Fibroblast of pulmonary artery (primary cell): ENCODE data around the gene SHE.

ENCODE experiments used
- DNase-seq: peaks from one replicate; pipeline ENCODE4 v3.0.0-alpha.2; 2010; ENCODE audit warnings: low read depth
- H3K4me3 ChIP-seq: replicated peaks from 2 replicates; pipeline ENCODE4 v1.5.1; 2011; ENCODE audit warnings: low read depth, mild to moderate bottlenecking, control low read depth, low read length, moderate library complexity
- TF ChIP-seq, protein P1 (sequence below): IDR thresholded peaks from 2 replicates; pipeline ENCODE4 v1.5.1; 2011; ENCODE audit warnings: mild to moderate bottlenecking, control low read depth, low read length, inconsistent platforms; ENCODE audit errors: missing control alignments

Gene SHE

GRCh38 chr1:154468535-154469250 lies 33.5 kb downstream of the SHE start:
- H3K4me3 ChIP-seq: no peak overlapping the region
- no peak for DNase-seq
- TF ChIP-seq, protein P1, sequence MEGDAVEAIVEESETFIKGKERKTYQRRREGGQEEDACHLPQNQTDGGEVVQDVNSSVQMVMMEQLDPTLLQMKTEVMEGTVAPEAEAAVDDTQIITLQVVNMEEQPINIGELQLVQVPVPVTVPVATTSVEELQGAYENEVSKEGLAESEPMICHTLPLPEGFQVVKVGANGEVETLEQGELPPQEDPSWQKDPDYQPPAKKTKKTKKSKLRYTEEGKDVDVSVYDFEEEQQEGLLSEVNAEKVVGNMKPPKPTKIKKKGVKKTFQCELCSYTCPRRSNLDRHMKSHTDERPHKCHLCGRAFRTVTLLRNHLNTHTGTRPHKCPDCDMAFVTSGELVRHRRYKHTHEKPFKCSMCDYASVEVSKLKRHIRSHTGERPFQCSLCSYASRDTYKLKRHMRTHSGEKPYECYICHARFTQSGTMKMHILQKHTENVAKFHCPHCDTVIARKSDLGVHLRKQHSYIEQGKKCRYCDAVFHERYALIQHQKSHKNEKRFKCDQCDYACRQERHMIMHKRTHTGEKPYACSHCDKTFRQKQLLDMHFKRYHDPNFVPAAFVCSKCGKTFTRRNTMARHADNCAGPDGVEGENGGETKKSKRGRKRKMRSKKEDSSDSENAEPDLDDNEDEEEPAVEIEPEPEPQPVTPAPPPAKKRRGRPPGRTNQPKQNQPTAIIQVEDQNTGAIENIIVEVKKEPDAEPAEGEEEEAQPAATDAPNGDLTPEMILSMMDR: no peak

GRCh38 chr1:154467434-154468102 lies 34.6 kb downstream of the SHE start:
- no peak overlapping the region for H3K4me3 ChIP-seq
- TF ChIP-seq, protein P1: no peak
- no peak for DNase-seq

- TF ChIP-seq, protein P1: peak; percentile 36
- H3K4me3 ChIP-seq: no peak overlapping the region
These were observed 35.2 kb downstream of the SHE start for GRCh38 chr1:154466921-154467417.

GRCh38 chr1:154466206-154466605 lies 36.0 kb downstream of the SHE start:
- no peak overlapping the region for H3K4me3 ChIP-seq
- DNase-seq: no peak
- TF ChIP-seq, protein P1: no peak

More at GRCh38 chr1:154466921-154467417, 35.2 kb downstream of the SHE start:
- DNase-seq: peak; percentile 41

DNA sequence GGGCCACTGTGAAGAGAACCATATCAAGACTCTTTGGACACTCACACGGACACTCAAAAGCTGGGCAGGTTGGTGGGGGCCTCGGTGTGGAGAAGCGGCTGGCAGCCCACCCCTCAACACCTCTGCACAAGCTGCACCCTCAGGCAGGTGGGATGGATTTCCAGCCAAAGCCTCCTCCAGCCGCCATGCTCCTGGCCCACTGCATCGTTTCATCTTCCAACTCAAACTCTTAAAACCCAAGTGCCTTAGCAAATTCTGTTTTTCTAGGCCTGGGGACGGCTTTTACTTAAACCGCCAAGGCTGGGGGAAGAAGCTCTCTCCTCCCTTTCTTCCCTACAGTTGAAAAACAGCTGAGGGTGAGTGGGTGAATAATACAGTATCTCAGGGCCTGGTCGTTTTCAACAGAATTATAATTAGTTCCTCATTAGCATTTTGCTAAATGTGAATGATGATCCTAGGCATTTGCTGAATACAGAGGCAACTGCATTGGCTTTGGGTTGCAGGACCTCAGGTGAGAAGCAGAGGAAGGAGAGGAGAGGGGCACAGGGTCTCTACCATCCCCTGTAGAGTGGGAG lies 36.5 kb downstream of the SHE start:
- no peak overlapping the region for H3K4me3 ChIP-seq
- TF ChIP-seq, protein P1: no peak
- DNase-seq: no peak

- DNase-seq: no peak
- H3K4me3 ChIP-seq: no peak overlapping the region
- TF ChIP-seq, protein P1: no peak
These were observed 38.7 kb downstream of the SHE start for GRCh38 chr1:154463512-154463990.
